ENCODE measurements around the gene MSH5. TPM values are rescaled to one million over a fixed set of nuclear protein-coding genes. Genes with fewer than 3 reads are reported as not detected.

The MSH5 gene
- total and polyA plus RNA-seq, 5 donors, result 1.8 to 3.2 (median 3.0) TPM

Small RNA genes within 50 kb of the gene (microRNA-seq; reads per million reads assigned to microRNA genes)
- 0.54 to 1.3 reads per million in 2 donors for gene MIR4646

Other genes starting within 250 kb of the MSH5 start
Only the 30 nearest of the 43 such genes appear.
- gene LTB, start 157.6 kb upstream of the MSH5 start, total RNA-seq, result 1 to 10 TPM in 1 of 4 donors, under 1 TPM in 2, not detected in 1; 0.59 to 1.5 (median 0.60) TPM
- 0.61 TPM for gene LTB, start 157.6 kb upstream of the MSH5 start, polyA plus RNA-seq
- 10 to 100 TPM; 10.2 to 16.6 (median 12.4) TPM for gene LST1, start 153.7 kb upstream of the MSH5 start, total RNA-seq
- gene LST1, start 153.7 kb upstream of the MSH5 start, polyA plus RNA-seq, result 7.8 TPM
- gene NCR3, start 147.0 kb upstream of the MSH5 start, total RNA-seq, result under 1 TPM in 2 of 4 donors, not detected in 2; 0.26 to 0.31 TPM
- 0.11 TPM for gene NCR3, start 147.0 kb upstream of the MSH5 start, polyA plus RNA-seq
- 10 to 100 TPM; 17.9 to 29.9 (median 21.3) TPM for gene AIF1, start 124.8 kb upstream of the MSH5 start, total RNA-seq
- gene AIF1, start 124.8 kb upstream of the MSH5 start, polyA plus RNA-seq, result 14.7 TPM
- 100 to 1,000 TPM in 2 of 4 donors, 10 to 100 TPM in 2; 96.9 to 110 (median 103) TPM for gene PRRC2A, start 119.3 kb upstream of the MSH5 start, total RNA-seq
- gene PRRC2A, start 119.3 kb upstream of the MSH5 start, polyA plus RNA-seq, result 95.2 TPM
- 100 to 1,000 TPM; 230 to 260 (median 256) TPM for gene BAG6, start 87.3 kb upstream of the MSH5 start, total RNA-seq
- 226 TPM for gene BAG6, start 87.3 kb upstream of the MSH5 start, polyA plus RNA-seq
- gene APOM, start 84.1 kb upstream of the MSH5 start, total RNA-seq, result 1 to 10 TPM in 2 of 4 donors, under 1 TPM in 2; 0.48 to 2.8 (median 1.4) TPM
- gene APOM, start 84.1 kb upstream of the MSH5 start, polyA plus RNA-seq, result 3.9 TPM
- 10 to 100 TPM; 18.5 to 20.7 (median 20.1) TPM for gene C6orf47, start 79.2 kb upstream of the MSH5 start, total RNA-seq
- 21.2 TPM for gene C6orf47, start 79.2 kb upstream of the MSH5 start, polyA plus RNA-seq
- 10 to 100 TPM; 16.8 to 23.9 (median 20.0) TPM for gene GPANK1, start 75.0 kb upstream of the MSH5 start, total RNA-seq
- 24.6 TPM for gene GPANK1, start 75.0 kb upstream of the MSH5 start, polyA plus RNA-seq
- gene CSNK2B, start 73.9 kb upstream of the MSH5 start, total RNA-seq, result 100 to 1,000 TPM; 110 to 123 (median 116) TPM
- 158 TPM for gene CSNK2B, start 73.9 kb upstream of the MSH5 start, polyA plus RNA-seq
- gene LY6G5B, start 70.0 kb upstream of the MSH5 start, total RNA-seq, result 1 to 10 TPM; 4.0 to 8.7 (median 5.9) TPM
- gene LY6G5B, start 70.0 kb upstream of the MSH5 start, polyA plus RNA-seq, result 4.6 TPM
- 1 to 10 TPM; 2.1 to 3.8 (median 2.3) TPM for gene LY6G5C, start 58.9 kb upstream of the MSH5 start, total RNA-seq
- gene LY6G5C, start 58.9 kb upstream of the MSH5 start, polyA plus RNA-seq, result 5.0 TPM
- 10 to 100 TPM; 28.4 to 37.0 (median 31.7) TPM for gene ABHD16A, start 36.7 kb upstream of the MSH5 start, total RNA-seq
- gene ABHD16A, start 36.7 kb upstream of the MSH5 start, polyA plus RNA-seq, result 28.1 TPM
- not detected for gene LY6G6F, start 33.1 kb upstream of the MSH5 start, total RNA-seq
- not detected for gene LY6G6F, start 33.1 kb upstream of the MSH5 start, polyA plus RNA-seq
- not detected for gene LY6G6D, start 24.7 kb upstream of the MSH5 start, total RNA-seq
- gene LY6G6D, start 24.7 kb upstream of the MSH5 start, polyA plus RNA-seq, result not detected
- not detected for gene LY6G6C, start 18.3 kb upstream of the MSH5 start, total RNA-seq
- gene LY6G6C, start 18.3 kb upstream of the MSH5 start, polyA plus RNA-seq, result 0.18 TPM
- under 1 TPM in 3 of 4 donors, not detected in 1; 0.31 to 0.37 (median 0.35) TPM for gene MPIG6B, start 16.6 kb upstream of the MSH5 start, total RNA-seq
- 0.20 TPM for gene MPIG6B, start 16.6 kb upstream of the MSH5 start, polyA plus RNA-seq
- 10 to 100 TPM; 42.4 to 55.6 (median 49.3) TPM for gene DDAH2, start 10.7 kb upstream of the MSH5 start, total RNA-seq
- gene DDAH2, start 10.7 kb upstream of the MSH5 start, polyA plus RNA-seq, result 57.4 TPM
- 100 to 1,000 TPM in 3 of 4 donors, 10 to 100 TPM in 1; 99.4 to 153 (median 116) TPM for gene CLIC1, start 3.5 kb upstream of the MSH5 start, total RNA-seq
- gene CLIC1, start 3.5 kb upstream of the MSH5 start, polyA plus RNA-seq, result 116 TPM
- under 1 TPM in 1 of 4 donors, not detected in 3; 0.50 TPM for gene SAPCD1, start 22.7 kb downstream of the MSH5 start, total RNA-seq
- 0.25 TPM for gene SAPCD1, start 22.7 kb downstream of the MSH5 start, polyA plus RNA-seq
- 10 to 100 TPM in 1 of 4 donors, 1 to 10 TPM in 3; 3.4 to 12.8 (median 8.2) TPM for gene VWA7, start 37.3 kb downstream of the MSH5 start, total RNA-seq
- 3.2 TPM for gene VWA7, start 37.3 kb downstream of the MSH5 start, polyA plus RNA-seq
- 10 to 100 TPM; 21.7 to 30.6 (median 26.9) TPM for gene VARS1, start 55.7 kb downstream of the MSH5 start, total RNA-seq
- gene VARS1, start 55.7 kb downstream of the MSH5 start, polyA plus RNA-seq, result 14.8 TPM
- 10 to 100 TPM; 22.8 to 27.3 (median 23.8) TPM for gene LSM2, start 67.0 kb downstream of the MSH5 start, total RNA-seq
- gene LSM2, start 67.0 kb downstream of the MSH5 start, polyA plus RNA-seq, result 27.0 TPM
- 1 to 10 TPM; 1.6 to 2.8 (median 2.2) TPM for gene HSPA1L, start 75.3 kb downstream of the MSH5 start, total RNA-seq
- gene HSPA1L, start 75.3 kb downstream of the MSH5 start, polyA plus RNA-seq, result 2.0 TPM
- gene HSPA1A, start 75.5 kb downstream of the MSH5 start, total RNA-seq, result 100 to 1,000 TPM; 167 to 328 (median 273) TPM
- 321 TPM for gene HSPA1A, start 75.5 kb downstream of the MSH5 start, polyA plus RNA-seq
- gene HSPA1B, start 87.7 kb downstream of the MSH5 start, total RNA-seq, result 100 to 1,000 TPM; 110 to 299 (median 197) TPM
- gene HSPA1B, start 87.7 kb downstream of the MSH5 start, polyA plus RNA-seq, result 114 TPM
- gene NEU1, start 122.8 kb downstream of the MSH5 start, total RNA-seq, result 10 to 100 TPM; 18.5 to 28.2 (median 22.7) TPM
- 26.0 TPM for gene NEU1, start 122.8 kb downstream of the MSH5 start, polyA plus RNA-seq
- not detected for gene SLC44A4, start 139.0 kb downstream of the MSH5 start, total RNA-seq
- gene SLC44A4, start 139.0 kb downstream of the MSH5 start, polyA plus RNA-seq, result 0.05 TPM
- gene EHMT2, start 157.7 kb downstream of the MSH5 start, total RNA-seq, result 10 to 100 TPM; 13.5 to 24.0 (median 20.0) TPM
- 15.7 TPM for gene EHMT2, start 157.7 kb downstream of the MSH5 start, polyA plus RNA-seq
- gene ZBTB12, start 162.1 kb downstream of the MSH5 start, total RNA-seq, result 1 to 10 TPM; 1.6 to 5.0 (median 3.4) TPM
- 2.4 TPM for gene ZBTB12, start 162.1 kb downstream of the MSH5 start, polyA plus RNA-seq